Sciatic nerve (tissue), 2 donors: ENCODE measurements around the gene AFG3L2. TPM values are rescaled to one million over a fixed set of nuclear protein-coding genes. Genes with fewer than 3 reads are reported as not detected.

Experiments used
- ATAC-seq: fragments of 200-7000 bp; cut with Tn5 transposase; one replicate; pipeline ENCODE4 v1.9.1; 2020; ENCODE audit warnings: mild to moderate bottlenecking, moderate library complexity
- DNase-seq: peaks from one replicate; pipeline ENCODE4 v3.0.0-alpha.2; 2020; ENCODE audit warnings: low spot score
- intact Hi-C: fragments of 100-400 bp; cut with DNase I; formaldehyde crosslinking; loops from one replicate; pipeline ENCODE4 v1.14.2; 2022
- total RNA-seq: library from RNA; stranded (reverse); fragmentation: NEBNext Ultra II Directional; extraction: Animal tissue kit (Norgen Biotek cat#: 25700); gene quantifications from one replicate; pipeline ENCODE4 v1.2.1, GENCODE V29; 2021
- donor health status: DM: no; HTN: no; CAD: no.
- donor health status: DM: no; HTN: no; CAD: no.

AFG3L2 gene
- total RNA-seq, 1 donor from 2014 or later, result 38.8 TPM

- intact Hi-C loops, result no loop called here
- DNase-seq, result no peak
- ATAC-seq, result no peak
These were observed 66.3 kb downstream of the AFG3L2 start for GRCh38 chr18:12310762-12311161.

GRCh38 chr18:12309683-12310198 lies 67.3 kb downstream of the AFG3L2 start:
- intact Hi-C loops, result no loop called here
- ATAC-seq (no peak), DNase-seq (no peak)

- peak; percentile 90 for DNase-seq
- peak; percentile 85 for ATAC-seq
- intact Hi-C loops, result no loop called here
These were observed 68.5 kb downstream of the AFG3L2 start for GRCh38 chr18:12308386-12309100.

GRCh38 chr18:12307701-12308385 lies 69.2 kb downstream of the AFG3L2 start, which contains the start of gene TUBB6:
Gene TUBB6, plus strand, starts transcription at chr18:12308241. Its CDS starts 52 bp downstream, at chr18:12308293.
- DNase-seq (peak; percentile 85), ATAC-seq (peak; percentile 52)
- intact Hi-C loops, result no loop called here

GRCh38 chr18:12306752-12307700 lies 70.0 kb downstream of the AFG3L2 start:
- DNase-seq (peak; percentile 82), ATAC-seq (peak; percentile 75)

GRCh38 chr18:12305930-12306629 lies 70.9 kb downstream of the AFG3L2 start:
- no peak for ATAC-seq
- DNase-seq, result no peak
- intact Hi-C loops, result no loop called here

More at GRCh38 chr18:12306752-12307700, 70.0 kb downstream of the AFG3L2 start:
- intact Hi-C loops, result no loop called here

GRCh38 chr18:12305211-12305610 lies 71.8 kb downstream of the AFG3L2 start:
- intact Hi-C loops, result no loop called here
- ATAC-seq (no peak), DNase-seq (no peak)

- ATAC-seq, result no peak
- no peak for DNase-seq
- intact Hi-C loops, result no loop called here
These were observed 72.4 kb downstream of the AFG3L2 start for GRCh38 chr18:12304351-12305210.

GRCh38 chr18:12302391-12303147 lies 74.5 kb downstream of the AFG3L2 start:
- DNase-seq, result no peak
- intact Hi-C loops, result no loop called here

GRCh38 chr18:12301263-12302005 lies 75.6 kb downstream of the AFG3L2 start:
- no peak for ATAC-seq
- intact Hi-C loops, result no loop called here
- DNase-seq, result no peak

More at GRCh38 chr18:12302391-12303147, 74.5 kb downstream of the AFG3L2 start:
- no peak for ATAC-seq

- intact Hi-C loops, result no loop called here
- DNase-seq (no peak), ATAC-seq (no peak)
These were observed 77.2 kb downstream of the AFG3L2 start for GRCh38 chr18:12299862-12300261.

GRCh38 chr18:12296457-12296856 lies 80.6 kb downstream of the AFG3L2 start:
- intact Hi-C loops, result no loop called here
- no peak for DNase-seq
- ATAC-seq, result no peak

- intact Hi-C loops, result no loop called here
- ATAC-seq (no peak), DNase-seq (no peak)
These were observed 81.0 kb downstream of the AFG3L2 start for GRCh38 chr18:12296087-12296403.

GRCh38 chr18:12295389-12296086 lies 81.5 kb downstream of the AFG3L2 start:
- intact Hi-C loops, result no loop called here
- no peak for ATAC-seq
- DNase-seq, result no peak

- DNase-seq (no peak), ATAC-seq (no peak)
- intact Hi-C loops, result no loop called here
These were observed 83.2 kb downstream of the AFG3L2 start for GRCh38 chr18:12293831-12294230.

- ATAC-seq (no peak), DNase-seq (no peak)
- intact Hi-C loops, result no loop called here
These were observed 85.3 kb downstream of the AFG3L2 start for GRCh38 chr18:12291690-12292089.
